Measurements from ENCODE around the gene SCLY.
"Not testable (repeated sequence)": the region's sequence is repeated elsewhere in the genome, so short reads cannot be mapped to it uniquely, and the experiment has no call there.

Gene SCLY

GRCh38 chr2:238113611-238114010 is 52.8 kb downstream of the SCLY start:
- DNase-seq (ENCODE audit: low spot score): no peak

- DNase-seq (ENCODE audit: low spot score): no peak
Observed at GRCh38 chr2:238114331-238114841, 53.6 kb downstream of the SCLY start.

GRCh38 chr2:238114851-238115660 is 54.3 kb downstream of the SCLY start:
- no peak for DNase-seq (ENCODE audit: low spot score)

- not testable (repeated sequence) for DNase-seq (ENCODE audit: low spot score)
Observed at GRCh38 chr2:238115709-238116108, 54.9 kb downstream of the SCLY start.

GRCh38 chr2:238116298-238117198 is 55.7 kb downstream of the SCLY start:
- no peak for DNase-seq (ENCODE audit: low spot score)

GRCh38 chr2:238117199-238118154 is 56.7 kb downstream of the SCLY start:
- DNase-seq (ENCODE audit: low spot score): no peak

GRCh38 chr2:238119756-238120462 is 59.1 kb downstream of the SCLY start:
- DNase-seq (ENCODE audit: low spot score): no peak

- no peak for DNase-seq (ENCODE audit: low spot score)
Observed at GRCh38 chr2:238120463-238121298, 59.9 kb downstream of the SCLY start.

GRCh38 chr2:238121511-238122286 is 60.9 kb downstream of the SCLY start:
- DNase-seq (ENCODE audit: low spot score): no peak

GRCh38 chr2:238122287-238123217 is 61.8 kb downstream of the SCLY start:
- no peak for DNase-seq (ENCODE audit: low spot score)

- no peak for DNase-seq (ENCODE audit: low spot score)
Observed at GRCh38 chr2:238123218-238123971, 62.6 kb downstream of the SCLY start.

GRCh38 chr2:238123991-238124470 is 63.2 kb downstream of the SCLY start:
- no peak for DNase-seq (ENCODE audit: low spot score)

- DNase-seq (ENCODE audit: low spot score): no peak
Observed at GRCh38 chr2:238124488-238125126, 63.8 kb downstream of the SCLY start.

- no peak for DNase-seq (ENCODE audit: low spot score)
Observed at GRCh38 chr2:238125127-238125885, 64.5 kb downstream of the SCLY start.

GRCh38 chr2:238126338-238126737 is 65.5 kb downstream of the SCLY start:
- DNase-seq (ENCODE audit: low spot score): no peak

GRCh38 chr2:238126775-238127164 is 66.0 kb downstream of the SCLY start:
- no peak for DNase-seq (ENCODE audit: low spot score)

All from left forelimb (tissue), 1 donor.